Measurements from ENCODE around the gene XKR7.

DNA sequence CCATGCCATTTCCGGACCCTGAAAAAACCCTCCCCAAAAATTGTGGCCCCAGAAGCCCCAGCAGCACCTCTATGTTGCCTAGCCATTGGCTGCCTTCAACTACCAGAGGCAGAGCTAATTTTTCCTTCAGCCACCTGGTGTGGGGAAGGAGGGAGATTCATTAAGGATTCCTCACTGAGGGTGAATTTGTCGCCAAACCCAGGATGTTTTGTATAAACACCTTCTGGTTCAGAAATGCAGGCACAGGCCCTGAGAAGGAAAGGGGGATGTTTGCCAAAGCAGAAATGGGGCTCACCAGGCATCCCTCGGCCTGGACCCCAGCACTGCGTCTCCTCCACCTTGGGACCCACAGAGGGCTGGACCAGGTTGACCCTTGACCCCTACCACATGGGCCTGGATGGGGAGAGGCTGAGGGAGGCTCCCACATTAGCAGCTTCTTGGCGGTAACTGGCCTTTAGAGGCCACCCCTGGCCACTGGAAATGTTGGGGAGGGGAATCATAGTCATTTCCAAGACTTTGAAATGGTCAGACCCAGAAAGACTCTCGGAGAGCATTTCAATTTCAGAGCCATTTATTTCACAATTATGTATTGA lies 14.3 kb upstream of the XKR7 start:
- TF ChIP-seq, protein P1, sequence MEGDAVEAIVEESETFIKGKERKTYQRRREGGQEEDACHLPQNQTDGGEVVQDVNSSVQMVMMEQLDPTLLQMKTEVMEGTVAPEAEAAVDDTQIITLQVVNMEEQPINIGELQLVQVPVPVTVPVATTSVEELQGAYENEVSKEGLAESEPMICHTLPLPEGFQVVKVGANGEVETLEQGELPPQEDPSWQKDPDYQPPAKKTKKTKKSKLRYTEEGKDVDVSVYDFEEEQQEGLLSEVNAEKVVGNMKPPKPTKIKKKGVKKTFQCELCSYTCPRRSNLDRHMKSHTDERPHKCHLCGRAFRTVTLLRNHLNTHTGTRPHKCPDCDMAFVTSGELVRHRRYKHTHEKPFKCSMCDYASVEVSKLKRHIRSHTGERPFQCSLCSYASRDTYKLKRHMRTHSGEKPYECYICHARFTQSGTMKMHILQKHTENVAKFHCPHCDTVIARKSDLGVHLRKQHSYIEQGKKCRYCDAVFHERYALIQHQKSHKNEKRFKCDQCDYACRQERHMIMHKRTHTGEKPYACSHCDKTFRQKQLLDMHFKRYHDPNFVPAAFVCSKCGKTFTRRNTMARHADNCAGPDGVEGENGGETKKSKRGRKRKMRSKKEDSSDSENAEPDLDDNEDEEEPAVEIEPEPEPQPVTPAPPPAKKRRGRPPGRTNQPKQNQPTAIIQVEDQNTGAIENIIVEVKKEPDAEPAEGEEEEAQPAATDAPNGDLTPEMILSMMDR (IDR thresholded peaks at IDR 0.05 in 8 of 11, conservative IDR thresholded peaks at IDR 0.05 in 3 of 11): no peak
- TF ChIP-seq POLR2A (IDR thresholded peaks at IDR 0.05): no peak

Measured in spleen (tissue), 7 donors.